Stimulated activated CD4-positive, alpha-beta T cell treated with anti-CD3 and anti-CD28 coated beads, Interleukin-12 subunit alpha, Interleukin-12 subunit beta, amount 100 ng/mL, for 4 hours (primary cell): Measurements from ENCODE around the gene ATP6V0A1.
A peak's percentile ranks its signal among the peaks of the same experiment; 100 is the strongest.
"Not testable (repeated sequence)": the region's sequence is repeated elsewhere in the genome, so short reads cannot be mapped to it uniquely, and the experiment has no call there.

Experiments
- DNase-seq: peaks from one replicate; pipeline ENCODE4 v3.0.0-alpha.2; 2020

Gene ATP6V0A1

DNA sequence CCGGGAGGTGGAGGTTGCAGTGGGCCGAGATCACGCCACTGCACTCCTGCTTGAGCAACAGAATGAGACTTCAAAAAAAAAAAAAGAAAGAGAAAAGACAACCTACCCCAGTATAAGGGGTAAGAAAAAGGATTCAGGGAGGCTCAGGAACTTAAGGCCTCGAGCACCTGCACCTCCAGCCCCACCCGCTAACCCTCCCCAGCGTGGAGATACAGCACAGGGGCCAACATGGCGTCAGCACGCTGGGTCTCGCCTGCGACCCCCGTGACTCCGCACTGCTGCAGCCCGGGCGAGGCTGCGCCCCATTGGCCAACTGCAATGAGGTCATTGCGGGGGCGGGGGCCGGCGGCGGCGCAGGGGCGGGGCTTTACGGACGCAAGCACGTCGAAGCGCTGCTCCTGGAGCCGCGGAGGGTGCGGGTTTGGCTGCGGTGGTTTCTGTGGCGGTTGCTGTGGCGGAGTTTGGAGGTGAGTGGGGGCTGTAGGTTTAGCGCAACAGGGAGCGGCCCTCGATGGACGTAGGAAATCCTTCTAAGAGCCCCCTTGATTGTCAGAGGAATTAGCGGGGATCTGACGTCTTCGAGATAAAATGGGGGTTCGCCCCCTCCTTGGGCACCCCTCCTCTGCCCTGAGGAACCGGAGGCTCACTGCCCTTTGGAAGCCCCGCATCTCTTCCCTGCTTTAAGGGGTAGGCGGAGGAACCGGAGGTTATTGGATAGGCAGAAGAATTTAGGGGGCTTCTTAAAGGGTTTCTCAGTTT lies at the start of gene ATP6V0A1:
ATP6V0A1 (plus strand) TSS at position 382 of the 759 bp plus-strand sequence. CDS start 2,017 bp downstream, outside the sequence.
- DNase-seq: peak; percentile 88

GRCh38 chr17:42409523-42410318 lies 49.0 kb upstream of the ATP6V0A1 start:
- DNase-seq: no peak

GRCh38 chr17:42410319-42410685 lies 48.4 kb upstream of the ATP6V0A1 start:
- DNase-seq: no peak

GRCh38 chr17:42411361-42411760 lies 47.3 kb upstream of the ATP6V0A1 start:
- no peak for DNase-seq

GRCh38 chr17:42411905-42412679 lies 46.6 kb upstream of the ATP6V0A1 start:
- no peak for DNase-seq

- DNase-seq: no peak
These were observed 45.1 kb upstream of the ATP6V0A1 start for GRCh38 chr17:42413464-42414040.

GRCh38 chr17:42414704-42415409 lies 43.8 kb upstream of the ATP6V0A1 start:
- DNase-seq: peak; percentile 48

DNA sequence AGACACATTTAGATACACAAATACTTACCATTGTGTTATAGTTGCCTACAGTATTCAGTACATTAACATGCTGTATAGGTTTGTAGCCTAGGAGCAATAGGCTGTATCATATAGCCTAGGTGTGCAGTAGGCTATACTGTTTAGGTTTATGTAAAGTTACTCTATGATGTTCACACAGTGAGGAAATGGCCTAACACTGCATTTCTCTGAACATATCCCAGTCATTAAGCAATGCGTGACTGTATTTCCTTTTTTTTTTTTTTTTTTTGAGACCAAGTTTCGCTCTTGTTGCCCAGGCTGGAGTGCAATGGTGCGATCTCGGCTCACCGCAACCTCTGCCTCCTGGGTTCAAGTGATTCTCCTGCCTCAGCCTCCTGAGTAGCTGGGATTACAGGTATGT lies 40.7 kb upstream of the ATP6V0A1 start:
- not testable (repeated sequence) for DNase-seq

DNA sequence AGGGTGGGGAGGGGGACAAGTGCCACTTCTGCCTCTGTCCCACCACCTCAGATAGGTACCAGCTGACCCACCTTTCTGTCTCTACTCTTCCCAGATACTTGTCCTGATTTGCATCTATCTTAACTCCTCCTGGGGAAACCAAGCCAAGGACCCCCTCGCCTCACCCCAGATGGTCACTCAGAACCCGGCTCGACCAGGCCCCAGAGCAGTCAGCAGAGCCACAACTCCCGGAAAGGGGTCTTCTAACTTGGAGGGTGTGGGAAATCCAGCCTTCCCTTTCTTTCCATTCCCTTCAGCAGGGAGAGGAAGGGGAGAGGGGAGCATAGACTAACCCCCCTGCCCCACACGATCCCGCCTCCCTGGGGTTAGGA lies 37.6 kb upstream of the ATP6V0A1 start:
- DNase-seq: no peak

DNA sequence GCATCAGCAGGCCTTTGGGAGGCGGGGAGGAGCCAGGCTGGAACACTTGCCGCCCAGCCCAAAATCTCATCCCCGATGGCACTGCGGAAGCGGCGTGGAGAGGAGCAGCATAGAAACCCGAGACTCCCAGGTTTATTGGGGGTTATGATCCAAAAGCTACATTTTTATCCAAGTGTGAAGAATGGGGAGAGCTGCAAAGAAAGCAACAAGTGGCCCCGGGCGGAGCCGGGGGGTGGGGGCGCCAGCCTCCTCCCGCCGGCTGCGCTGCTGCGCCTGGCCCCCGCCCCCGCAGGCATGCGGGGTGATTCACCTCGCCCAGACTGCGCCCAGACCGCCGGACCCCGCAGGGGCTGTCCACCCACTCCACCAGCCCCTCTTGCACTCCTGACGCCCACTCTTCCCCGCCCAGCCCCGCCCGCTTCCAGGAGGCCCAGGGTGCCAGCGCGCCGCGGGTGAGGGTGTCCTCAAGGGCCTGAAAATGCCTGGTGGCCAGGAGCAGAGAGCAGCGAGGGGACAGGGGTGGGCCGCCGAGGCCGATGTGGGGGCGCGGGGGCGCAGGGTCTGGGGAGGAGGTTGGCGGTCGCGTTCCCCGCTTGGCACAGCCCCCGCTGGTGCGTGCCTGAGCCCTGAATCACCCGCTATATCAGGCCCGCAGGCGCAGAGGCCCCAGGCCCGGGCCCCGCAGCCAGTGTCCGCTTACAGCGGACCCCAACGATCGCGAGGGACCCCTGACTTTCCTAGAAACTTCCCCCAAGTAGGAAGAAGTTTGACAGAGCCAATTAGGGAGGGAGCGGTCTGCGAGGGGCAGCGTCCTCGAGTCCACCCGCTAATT lies 37.0 kb upstream of the ATP6V0A1 start:
- peak; percentile 12 for DNase-seq

- peak; percentile 31 for DNase-seq
These were observed 36.2 kb upstream of the ATP6V0A1 start for GRCh38 chr17:42422412-42422957.

DNA sequence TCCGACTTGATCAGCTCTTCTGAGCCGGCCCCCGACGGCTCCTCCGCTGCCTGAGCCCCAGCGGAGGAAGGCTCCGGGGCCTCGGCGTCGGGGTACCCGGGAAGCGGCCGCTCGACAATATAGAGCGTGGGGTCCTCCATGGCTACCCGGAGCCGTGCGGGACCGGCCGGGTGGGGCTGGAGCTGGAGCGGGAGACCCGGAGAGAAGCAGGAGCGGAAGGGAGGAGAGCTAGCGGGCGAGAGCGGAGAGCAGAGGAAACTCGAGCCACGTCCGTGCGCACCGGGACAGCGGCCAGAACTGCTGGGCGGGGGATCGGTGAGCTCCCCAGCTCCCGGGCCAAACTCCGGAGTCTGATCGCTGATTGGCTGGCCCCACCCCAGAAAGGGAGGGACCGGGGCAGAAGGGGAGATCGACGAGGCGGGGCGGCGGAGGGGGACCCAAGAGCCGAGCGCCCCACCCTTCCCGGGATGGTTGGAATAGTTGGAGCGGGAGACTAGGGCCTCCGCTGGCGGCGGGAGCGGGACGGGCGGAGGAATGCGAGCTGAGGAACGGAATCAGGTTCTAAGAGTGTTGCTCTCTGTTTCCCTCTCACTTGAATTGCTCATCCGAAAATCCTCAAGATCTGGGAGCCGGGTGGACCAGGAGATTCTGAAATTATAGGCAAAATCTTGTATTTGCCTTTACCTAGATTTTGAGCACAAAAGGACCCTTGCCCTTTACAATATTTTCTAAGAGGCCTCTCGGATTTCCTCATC lies 35.5 kb upstream of the ATP6V0A1 start, which contains the start of gene CAVIN1:
CAVIN1 (minus strand) TSS at position 299 of the 755 bp plus-strand sequence; CDS start at position 140, 159 bp downstream.
- peak; percentile 23 for DNase-seq

DNA sequence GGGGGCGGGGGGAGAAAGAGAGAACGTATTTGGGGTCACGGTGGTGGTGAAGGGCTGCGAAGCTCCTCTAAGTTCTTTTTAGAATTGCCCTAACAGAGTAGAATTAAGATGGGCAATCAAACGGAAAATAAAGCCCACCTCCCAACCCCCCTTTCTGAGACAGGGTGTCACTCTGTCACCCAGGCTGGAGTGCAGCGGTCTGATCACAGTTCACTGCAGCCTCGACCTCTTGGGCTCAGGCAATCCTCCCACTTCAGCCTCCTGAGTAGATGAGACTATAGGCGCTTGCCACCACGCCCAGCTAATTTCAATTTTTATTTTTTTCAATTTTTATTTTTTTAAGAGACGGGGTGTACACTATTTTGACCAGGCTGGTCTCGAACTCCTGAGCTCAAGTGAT lies 34.9 kb upstream of the ATP6V0A1 start:
- DNase-seq: no peak

- no peak for DNase-seq
These were observed 33.6 kb upstream of the ATP6V0A1 start for GRCh38 chr17:42424991-42425610.

- no peak for DNase-seq
These were observed 30.3 kb upstream of the ATP6V0A1 start for GRCh38 chr17:42428141-42428944.

GRCh38 chr17:42429726-42430447 lies 28.8 kb upstream of the ATP6V0A1 start:
- no peak for DNase-seq

DNA sequence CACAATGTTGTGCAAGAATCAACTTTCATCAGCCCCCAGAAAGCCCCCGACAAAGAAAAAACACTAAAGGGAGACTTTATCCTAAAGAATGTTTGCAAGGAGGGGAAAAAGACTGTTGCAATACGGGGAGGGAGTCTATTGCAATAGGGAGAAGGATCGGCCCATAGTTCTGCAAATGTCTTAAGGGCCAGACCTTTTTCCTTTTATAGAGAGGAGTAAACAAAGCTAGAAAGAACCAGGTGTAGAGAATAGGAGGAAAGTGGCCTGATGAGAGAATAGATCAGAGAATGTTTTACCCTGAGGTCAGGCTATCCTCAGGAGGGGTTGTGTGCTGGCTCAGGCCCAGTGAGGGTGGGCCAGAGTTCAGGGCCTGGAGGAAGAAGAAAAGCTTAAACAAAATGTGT lies 26.9 kb upstream of the ATP6V0A1 start:
- no peak for DNase-seq

DNA sequence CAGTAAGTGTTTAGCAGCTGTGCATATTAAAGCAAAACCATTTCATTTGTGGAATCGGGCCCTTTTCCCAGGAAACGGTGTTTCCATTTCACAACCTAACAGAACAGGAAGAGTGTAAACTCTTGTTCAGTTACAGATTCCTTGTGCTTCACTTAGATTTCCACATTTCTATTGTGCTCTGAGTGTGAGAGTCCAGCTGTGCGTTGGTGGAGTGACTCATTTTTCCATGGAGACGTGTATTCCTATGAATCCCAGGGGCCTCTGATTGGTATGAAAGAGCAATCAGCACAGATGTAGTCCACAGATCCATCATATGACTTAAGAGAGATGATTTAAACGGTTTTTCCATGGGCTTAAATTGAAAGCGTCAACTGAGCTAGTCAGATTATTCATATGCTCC lies 22.3 kb upstream of the ATP6V0A1 start:
- DNase-seq: no peak
